Gastrocnemius medialis (tissue), 4 donors: ENCODE data around the gene ITPR1.

ENCODE experiments used
- CTCF ChIP-seq, 5 experiments: fragments of 450-650 bp in 3 of 5; fragments of 200-600 bp in 2 of 5; sonication (generic) in 2 of 5; IDR thresholded peaks in 4 of 5; conservative IDR thresholded peaks in 1 of 5; 1 replicate in 4 of 5; 2 replicates in 1 of 5; pipeline ENCODE4 v1.5.1; 2016 to 2019; ENCODE audit warnings: antibody characterized with exemption in 5 of 5, mild to moderate bottlenecking in 3 of 5, moderate library complexity in 3 of 5
- POLR2A ChIP-seq, 2 donors: fragments of 450-650 bp; IDR thresholded peaks; one replicate each; pipeline ENCODE4 v1.6.1; 2017; ENCODE audit warnings: antibody characterized with exemption in 2 of 2, mild to moderate bottlenecking in 2 of 2, moderate library complexity in 2 of 2

GRCh38 chr3:4855676-4856075, 362.5 kb downstream of the ITPR1 start:
- TF ChIP-seq CTCF (IDR thresholded peaks at IDR 0.05 in 4 of 5, conservative IDR thresholded peaks at IDR 0.05 in 1 of 5) (no peak), POLR2A (IDR thresholded peaks at IDR 0.05) (no peak)
